HCT116 (cell line): ENCODE measurements around the gene PTTG1IP. TPM values are rescaled to one million over a fixed set of nuclear protein-coding genes. Genes with fewer than 3 reads are reported as not detected.

ENCODE experiments used
- ATAC-seq: fragments of 200-7000 bp; cut with Tn5 transposase; 2 replicates; pipeline ENCODE4 v1.9.1; 2020; ENCODE audit warnings: mild to moderate bottlenecking, moderate library complexity
- BruUV-seq: library from RNA; stranded (reverse); fragments of 400-500 nt; replicated peaks from 2 replicates; lab custom pipeline; 2021; lab: Mats Ljungman, UMichigan
- CTCF ChIA-PET: fragments of 300-600 bp; sonication (Branson Sonifier 250); formaldehyde crosslinking; loops from one replicate; lab custom pipeline; 2021; ENCODE audit warnings: antibody characterized with exemption; lab: Charles Lee
- POLR2A ChIA-PET: fragments of 300-600, 350-600 bp; sonication (Branson Sonifier 250); formaldehyde crosslinking; loops from one replicate; lab custom pipeline; 2021; ENCODE audit warnings: antibody characterized with exemption; lab: Charles Lee
- RAD21 ChIA-PET, 2 experiments: fragments of 300-600 bp; sonication (Branson Sonifier 250); formaldehyde crosslinking; loops; one replicate each; lab custom pipeline; 2023; ENCODE audit warnings: low total read pairs in 2 of 2; ENCODE audit not compliant: uncharacterized antibody in 2 of 2, unreplicated experiment in 2 of 2, low non-redundant PET in 1 of 2; lab: Charles Lee
- DNase-seq: peaks from one replicate; pipeline ENCODE4 v3.0.0-alpha.2; 2010; ENCODE audit warnings: low read depth, low spot score
- H2AFZ ChIP-seq: fragments of 200-600 bp; shearing (Covaris generic), sonication (generic); 2 replicates; pipeline ENCODE4 v1.6.1; 2017; ENCODE audit warnings: low read depth, mixed run types, mixed read lengths, antibody characterized with exemption, low read length; ENCODE audit not compliant: poor library complexity, severe bottlenecking
- H3K27ac ChIP-seq: 2 replicates; pipeline ENCODE4 v1.5.1; 2012; ENCODE audit warnings: low read depth, low read length
- H3K27me3 ChIP-seq: fragments of 200-600 bp; sonication (generic); 2 replicates; pipeline ENCODE4 v1.6.1; 2016; ENCODE audit warnings: mixed run types, low read length, mixed read lengths; ENCODE audit not compliant: insufficient read depth
- H3K36me3 ChIP-seq, 2 experiments: fragments of 200-500 bp in 1 of 2; fragments of 200-600 bp in 1 of 2; sonication (Bioruptor generic) in 1 of 2; sonication (generic) in 1 of 2; 2 replicates each; pipeline versions ENCODE4 v1.5.1 to v1.6.1; 2014 to 2016; ENCODE audit warnings: low read length in 2 of 2, inconsistent platforms in 1 of 2, mixed read lengths in 1 of 2, mixed run types in 1 of 2; ENCODE audit not compliant: insufficient read depth in 2 of 2, control insufficient read depth in 1 of 2
- H3K4me1 ChIP-seq, 2 experiments: fragments of 200-600 bp in 1 of 2; sonication (generic) in 1 of 2; 2 replicates each; pipeline versions ENCODE4 v1.5.1 to v1.6.1; 2012 to 2017; ENCODE audit warnings: low read length in 2 of 2, inconsistent platforms in 1 of 2, mild to moderate bottlenecking in 1 of 2, mixed read lengths in 1 of 2, mixed run types in 1 of 2, moderate library complexity in 1 of 2; ENCODE audit not compliant: insufficient read depth in 2 of 2, control insufficient read depth in 1 of 2
- H3K4me2 ChIP-seq: fragments of 200-600 bp; sonication (generic); 2 replicates; pipeline ENCODE4 v1.6.1; 2017; ENCODE audit warnings: mixed run types, low read length, mixed read lengths
- H3K4me3 ChIP-seq, 2 experiments: fragments of 200-600 bp in 1 of 2; sonication (generic) in 1 of 2; replicated peaks in 1 of 2; 2 replicates each; pipeline ENCODE4 v1.5.1; 2011 to 2016; ENCODE audit warnings: low read length in 2 of 2, control low read depth in 1 of 2, low read depth in 1 of 2, mild to moderate bottlenecking in 1 of 2, mixed read lengths in 1 of 2, mixed run types in 1 of 2
- H3K79me2 ChIP-seq: fragments of 200-600 bp; sonication (generic); 2 replicates; pipeline ENCODE4 v1.6.1; 2017; ENCODE audit warnings: mild to moderate bottlenecking, mixed run types, low read length, moderate library complexity, mixed read lengths; ENCODE audit not compliant: insufficient read depth
- H3K9ac ChIP-seq: fragments of 200-600 bp; sonication (generic); 2 replicates; pipeline ENCODE4 v1.6.1; 2016; ENCODE audit warnings: low read length, mixed read lengths
- H3K9me2 ChIP-seq: fragments of 200-600 bp; sonication (generic), shearing (Covaris generic); 2 replicates; pipeline ENCODE4 v1.6.1; 2017; ENCODE audit warnings: mixed run types, mild to moderate bottlenecking, moderate library complexity; ENCODE audit not compliant: insufficient read depth
- H3K9me3 ChIP-seq, 2 experiments: fragments of 200-500 bp in 1 of 2; fragments of 200-600 bp in 1 of 2; sonication (Bioruptor generic) in 1 of 2; sonication (generic) in 1 of 2; 2 replicates each; pipeline ENCODE4 v1.6.1; 2014 to 2017; ENCODE audit warnings: low read length in 2 of 2, mixed read lengths in 2 of 2, inconsistent platforms in 1 of 2, low read depth in 1 of 2, mild to moderate bottlenecking in 1 of 2, mixed run types in 1 of 2, moderate library complexity in 1 of 2; ENCODE audit not compliant: control insufficient read depth in 1 of 2, insufficient read depth in 1 of 2
- H4K20me1 ChIP-seq: fragments of 200-600 bp; sonication (generic), shearing (Covaris generic); 2 replicates; pipeline ENCODE4 v1.6.1; 2017; ENCODE audit warnings: mixed run types, mild to moderate bottlenecking, moderate library complexity; ENCODE audit not compliant: insufficient read depth
- EGR1 ChIP-seq: IDR thresholded peaks from 2 replicates; pipeline ENCODE4 v1.6.1; 2012; ENCODE audit warnings: low read depth
- ELF1 ChIP-seq: IDR thresholded peaks from 2 replicates; pipeline ENCODE4 v1.6.1; 2012; ENCODE audit warnings: low read depth, borderline replicate concordance
- EZH2phosphoT487 ChIP-seq: fragments of 200-600 bp; IDR thresholded peaks from 2 replicates; pipeline ENCODE4 v1.6.1; 2018; ENCODE audit warnings: antibody characterized with exemption, borderline replicate concordance
- JUND ChIP-seq: IDR thresholded peaks from 2 replicates; pipeline ENCODE4 v1.6.1; 2012
- POLR2A ChIP-seq: IDR thresholded peaks from 2 replicates; pipeline ENCODE4 v1.7.0; 2011; ENCODE audit warnings: borderline replicate concordance; ENCODE audit not compliant: insufficient read depth, insufficient read length; ENCODE audit errors: extremely low read depth
- RAD21 ChIP-seq: IDR thresholded peaks from 2 replicates; pipeline ENCODE4 v1.6.1; 2012; ENCODE audit warnings: low read depth, mild to moderate bottlenecking
- REST ChIP-seq: IDR thresholded peaks from 2 replicates; pipeline ENCODE4 v1.6.1; 2012; ENCODE audit warnings: low read depth
- SIN3A ChIP-seq: IDR thresholded peaks from 2 replicates; pipeline ENCODE4 v1.6.1; 2012; ENCODE audit warnings: low read depth
- SP1 ChIP-seq: IDR thresholded peaks from 2 replicates; pipeline ENCODE4 v1.6.1; 2012; ENCODE audit warnings: low read depth
- YY1 ChIP-seq: IDR thresholded peaks from 2 replicates; pipeline ENCODE4 v1.6.1; 2011; ENCODE audit warnings: low read length, low read depth, moderate library complexity, mild to moderate bottlenecking; ENCODE audit not compliant: insufficient replicate concordance; ENCODE audit errors: extremely low read depth
- ZBTB33 ChIP-seq: IDR thresholded peaks from 2 replicates; pipeline ENCODE4 v1.6.1; 2011; ENCODE audit warnings: mild to moderate bottlenecking, low read length, moderate library complexity; ENCODE audit not compliant: insufficient replicate concordance; ENCODE audit errors: extremely low read depth
- ZFX ChIP-seq: fragments of 450-650 bp; IDR thresholded peaks from 2 replicates; pipeline ENCODE4 v1.6.1; 2017
- intact Hi-C: fragments of 100-400 bp; cut with micrococcal nuclease; formaldehyde crosslinking; loops from 2 replicates; pipeline ENCODE4 v1.10.0; 2022
- total RNA-seq: library from RNA; stranded (reverse); gene quantifications from one replicate; pipeline ENCODE4 v1.2.1, GENCODE V29; 2021; ENCODE audit not compliant: unreplicated experiment

PTTG1IP gene
- total RNA-seq, 1 experiment from 2014 or later: 83.4 TPM

- Histone ChIP-seq H3K36me3 (no peaks in the 10 kb centered on the region), H3K4me2 (no peak overlapping the region), H3K9ac (no peak overlapping the region), H3K9me2 (no peaks in the 10 kb centered on the region), H2AFZ (no peak overlapping the region), H4K20me1 (no peaks in the 10 kb centered on the region), H3K27me3 (no peaks in the 10 kb centered on the region), H3K79me2 (no peaks in the 10 kb centered on the region), H3K4me1 (no peaks in the 10 kb centered on the region; a peak in 1 of 4 replicates), H3K9me3 (no peaks in the 10 kb centered on the region), H3K4me3 (no peak overlapping the region), H3K27ac (no peak overlapping the region)
- ATAC-seq: no peak
- CTCF ChIA-PET: no interaction called here
- intact Hi-C loops: no loop called here
- no peak for DNase-seq
- POLR2A ChIA-PET: no interaction called here
- RAD21 ChIA-PET: no interaction called here
- no TSS peak for BruUV-seq
- TF ChIP-seq EGR1 (no peak), YY1 (no peak), SIN3A (no peak), ZFX (no peak), ZBTB33 (no peak), REST (no peak), JUND (no peak), RAD21 (no peak), SP1 (no peak), EZH2phosphoT487 (no peak), POLR2A (no peak), ELF1 (no peak)
Observed at GRCh38 chr21:44896561-44897286, 23.2 kb upstream of the PTTG1IP start.
